Stimulated activated CD8-positive, alpha-beta memory T cell treated with anti-CD3 and anti-CD28 coated beads, Interleukin-15, amount 100 ng/mL, for 24 hours (primary cell): ENCODE results near the gene CCDC159.
"Not testable (repeated sequence)": the region's sequence is repeated elsewhere in the genome, so short reads cannot be mapped to it uniquely, and the experiment has no call there.

Experiments
- DNase-seq: peaks from one replicate; pipeline ENCODE4 v3.0.0-alpha.2; 2020; ENCODE audit warnings: low read depth

CCDC159 gene, protein sequence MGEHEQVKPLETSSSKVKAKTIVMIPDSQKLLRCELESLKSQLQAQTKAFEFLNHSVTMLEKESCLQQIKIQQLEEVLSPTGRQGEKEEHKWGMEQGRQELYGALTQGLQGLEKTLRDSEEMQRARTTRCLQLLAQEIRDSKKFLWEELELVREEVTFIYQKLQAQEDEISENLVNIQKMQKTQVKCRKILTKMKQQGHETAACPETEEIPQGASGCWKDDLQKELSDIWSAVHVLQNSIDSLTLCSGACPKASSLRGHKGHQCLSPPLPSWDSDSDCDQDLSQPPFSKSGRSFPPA

DNA sequence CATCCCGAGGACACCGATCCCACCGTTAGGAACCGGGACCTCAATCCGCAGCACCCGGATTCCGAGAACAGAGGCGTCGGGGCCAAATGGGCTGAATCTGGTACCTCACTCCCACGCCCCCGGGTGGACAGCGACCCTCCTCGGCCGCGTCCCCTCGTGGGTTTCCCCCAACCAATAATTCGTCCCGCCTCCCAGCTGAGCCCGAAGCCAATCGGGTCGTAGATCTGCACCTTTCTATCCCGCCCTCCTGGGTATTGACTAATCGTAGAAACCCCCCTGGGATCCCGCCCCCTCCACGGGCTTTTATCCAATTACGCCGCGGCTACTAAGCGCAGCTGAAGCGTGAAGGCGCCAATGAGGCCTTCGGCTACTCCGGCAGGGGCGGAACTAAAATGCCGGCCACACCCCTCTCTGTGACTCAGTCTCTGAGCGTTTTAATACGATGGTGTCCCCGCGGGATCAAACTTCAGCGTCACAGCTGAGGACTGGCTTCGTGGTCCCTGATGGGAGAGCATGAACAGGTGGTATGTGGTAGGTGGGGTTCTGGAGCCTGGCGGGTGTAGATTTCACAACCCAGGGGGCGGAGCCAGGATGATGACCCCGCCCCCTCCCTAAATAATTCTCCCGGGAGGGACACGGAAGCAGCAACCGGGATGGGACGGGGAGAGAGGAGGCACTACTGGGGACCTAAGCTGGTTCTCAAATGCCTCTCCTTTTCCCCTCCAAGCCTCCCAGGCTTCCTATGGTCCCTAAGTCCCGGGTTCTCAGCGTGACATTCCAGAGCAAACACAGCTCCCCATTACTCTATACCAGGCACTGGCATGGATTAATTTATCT, at the start of gene CCDC159, which contains the start of gene TMEM205:
CCDC159 (plus strand) TSS at position 416 of the 837 bp plus-strand sequence; CDS start at position 504, 88 bp downstream.
TMEM205 (minus strand) TSS at position 165 of the 837 bp plus-strand sequence. CDS start 649 bp downstream, outside the sequence.
- DNase-seq, result peak; percentile 90

DNA sequence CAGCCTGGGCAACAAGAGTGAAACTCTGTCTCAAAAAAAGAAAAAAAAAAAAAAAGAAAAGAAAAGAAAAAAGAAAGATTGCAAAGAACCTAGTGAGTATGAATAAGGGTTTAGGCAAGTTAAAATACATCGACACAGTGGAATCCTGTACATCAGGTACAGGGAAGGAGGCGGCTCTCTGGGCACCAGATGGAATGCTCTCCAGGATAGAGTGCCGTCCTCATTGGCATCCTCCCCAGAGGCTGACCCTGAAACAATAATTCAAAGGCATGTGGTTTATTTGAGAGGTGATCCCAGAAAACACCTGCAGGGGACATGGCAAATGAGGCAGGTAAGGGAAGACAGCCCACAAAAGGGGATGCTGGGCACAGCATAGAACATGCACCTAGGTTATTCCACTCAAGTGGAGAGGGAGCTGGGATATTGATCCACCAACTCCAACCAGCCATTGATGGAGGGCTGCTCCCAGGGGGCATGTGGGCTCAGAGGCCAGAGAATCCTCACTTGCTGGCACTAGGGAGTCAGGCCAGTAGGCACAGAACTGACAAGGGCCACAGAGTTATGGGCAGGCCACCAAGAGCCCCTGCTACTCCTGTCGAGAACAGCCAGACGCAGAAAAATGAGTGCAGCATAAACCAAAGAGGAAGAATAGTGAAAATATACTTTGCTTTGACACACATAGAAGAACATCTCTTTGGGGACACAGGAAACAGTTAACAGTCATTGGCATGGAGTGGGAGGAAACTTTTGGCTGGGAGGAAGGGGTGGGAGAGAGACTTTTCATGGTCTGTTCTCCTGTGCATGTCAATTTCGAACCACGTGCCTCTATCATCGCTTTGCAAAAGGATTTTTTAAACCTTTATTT, 46.1 kb upstream of the CCDC159 start:
- DNase-seq, result no peak

DNA sequence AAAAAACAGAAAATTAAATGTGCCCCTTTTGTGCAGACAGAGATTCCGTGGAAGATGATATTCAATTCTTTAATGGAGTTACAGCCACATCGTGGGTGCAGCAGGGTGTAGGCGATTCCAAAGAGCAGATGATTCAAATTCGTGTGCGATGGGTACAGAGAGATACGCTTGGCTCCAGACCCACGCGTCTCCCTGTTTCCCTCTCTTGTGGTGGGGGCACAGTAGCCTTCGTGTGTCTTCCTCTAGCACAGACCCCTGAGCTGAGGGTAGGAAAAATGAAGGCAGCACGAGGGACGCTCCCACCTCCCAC, 45.6 kb upstream of the CCDC159 start:
- no peak for DNase-seq

DNA sequence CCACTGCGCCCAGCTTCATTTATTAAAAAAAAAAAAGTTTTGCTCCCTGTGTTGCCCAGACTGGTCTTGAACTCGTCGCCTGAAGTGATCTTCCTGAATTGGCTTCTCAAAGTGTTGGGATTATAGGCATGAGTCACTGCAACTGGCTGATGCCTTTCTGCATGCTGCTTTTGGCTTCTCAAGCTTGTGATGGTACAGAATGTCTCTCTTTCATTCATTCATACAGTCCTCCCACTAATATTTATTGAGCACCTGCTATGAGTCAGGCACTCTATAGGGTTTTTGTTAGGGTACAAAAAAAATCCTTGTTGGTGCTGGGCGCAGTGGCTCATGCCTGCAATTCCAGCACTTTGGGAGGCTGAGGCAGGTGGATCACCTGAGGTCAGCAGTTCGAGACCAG, 41.4 kb upstream of the CCDC159 start:
- DNase-seq, result no peak

DNA sequence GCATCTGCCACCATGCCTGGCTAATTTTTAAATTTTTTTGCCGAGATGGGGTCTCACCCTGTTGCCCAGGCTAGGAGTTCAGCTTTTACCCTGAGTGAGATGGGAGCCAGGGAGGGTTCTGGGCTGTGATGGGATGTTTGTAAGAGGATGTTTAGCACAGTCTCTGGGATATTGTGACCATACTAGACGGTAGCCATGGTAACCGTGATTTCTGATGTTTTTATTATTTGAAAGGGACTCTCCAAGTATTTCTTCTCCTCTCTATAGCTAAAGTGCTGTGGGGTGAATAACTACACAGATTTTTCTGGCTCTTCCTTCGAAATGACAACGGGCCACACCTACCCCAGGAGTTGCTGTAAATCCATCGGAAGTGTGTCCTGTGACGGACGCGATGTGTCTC, 40.0 kb upstream of the CCDC159 start:
- no peak for DNase-seq

DNA sequence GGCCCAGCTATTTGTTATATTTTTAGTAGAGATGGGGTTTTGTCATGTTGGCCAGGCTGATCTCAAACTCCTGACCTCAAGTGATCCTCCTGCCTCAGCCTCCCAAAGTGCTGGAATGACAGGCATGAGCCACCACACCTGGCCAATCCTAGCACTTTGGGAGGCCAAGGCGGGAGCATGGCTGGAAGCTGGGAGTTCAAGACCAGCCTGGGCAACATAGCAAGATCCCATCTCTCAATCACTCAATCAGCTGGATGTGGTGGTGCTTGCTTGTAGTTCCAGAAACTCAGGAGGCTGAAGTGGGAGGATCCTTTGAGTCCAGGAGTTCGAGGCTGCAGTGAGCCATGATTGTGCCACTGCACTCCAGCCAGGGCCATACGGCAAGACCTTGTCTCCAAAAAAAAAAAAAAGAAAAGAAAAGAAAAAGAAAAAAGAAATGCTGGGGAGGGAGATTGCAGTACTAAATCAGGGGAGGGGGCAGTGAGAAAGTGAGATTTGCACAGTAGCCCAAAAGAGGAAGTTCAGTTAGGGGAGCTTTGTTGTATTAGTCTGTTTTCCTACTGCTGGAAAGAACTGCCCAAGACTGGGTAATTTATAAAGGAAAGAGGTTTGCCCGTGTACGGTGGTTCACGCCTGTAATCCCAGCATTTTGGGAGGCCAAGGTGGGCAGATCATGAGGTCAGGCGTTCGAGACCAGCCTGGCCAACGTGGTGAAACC, 25.9 kb upstream of the CCDC159 start:
- DNase-seq, result not testable (repeated sequence)

DNA sequence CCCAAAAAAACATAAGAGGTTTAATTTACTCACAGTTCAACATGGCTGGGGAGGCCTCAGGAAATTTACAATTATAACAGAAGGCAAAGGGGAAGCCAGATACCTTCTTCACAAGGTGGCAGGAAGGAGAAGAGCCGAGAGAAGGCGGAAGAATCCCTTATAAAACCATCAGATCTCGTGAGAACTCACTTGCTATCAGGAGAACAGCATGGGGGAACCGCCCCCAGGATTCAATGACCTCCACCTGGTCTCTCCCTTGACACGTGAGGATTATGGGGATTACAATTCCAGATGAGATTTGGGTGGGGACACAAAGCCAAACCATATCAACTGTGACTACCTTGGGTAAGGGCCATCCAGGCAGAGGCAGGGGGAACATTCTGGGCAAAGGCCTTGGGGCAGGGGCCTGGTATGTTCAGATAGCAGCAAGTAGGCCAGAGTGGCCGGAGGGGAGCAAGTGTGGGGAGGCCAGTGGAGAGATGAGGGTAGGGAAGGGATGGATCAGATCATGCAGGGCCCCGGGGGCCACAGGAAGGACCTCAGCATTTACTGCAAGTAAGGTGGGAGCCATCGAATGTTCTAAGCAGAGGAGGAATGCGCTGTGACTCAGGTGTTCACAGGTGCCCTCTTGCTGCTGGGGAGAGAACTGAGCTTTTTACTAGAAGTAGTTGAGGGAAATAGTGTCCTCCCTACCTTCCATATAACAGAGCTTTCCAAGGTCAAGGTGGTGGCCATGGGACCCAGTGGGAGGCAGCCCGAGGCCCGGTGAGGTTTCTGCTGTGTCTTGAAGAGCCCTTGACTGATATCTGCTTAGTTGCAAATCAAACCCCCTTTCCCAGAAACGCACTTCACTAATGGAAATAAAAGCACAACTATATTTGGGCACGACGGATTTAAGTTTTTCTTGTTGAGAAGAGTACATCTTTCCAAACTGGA, 24.9 kb upstream of the CCDC159 start:
- no peak for DNase-seq

DNA sequence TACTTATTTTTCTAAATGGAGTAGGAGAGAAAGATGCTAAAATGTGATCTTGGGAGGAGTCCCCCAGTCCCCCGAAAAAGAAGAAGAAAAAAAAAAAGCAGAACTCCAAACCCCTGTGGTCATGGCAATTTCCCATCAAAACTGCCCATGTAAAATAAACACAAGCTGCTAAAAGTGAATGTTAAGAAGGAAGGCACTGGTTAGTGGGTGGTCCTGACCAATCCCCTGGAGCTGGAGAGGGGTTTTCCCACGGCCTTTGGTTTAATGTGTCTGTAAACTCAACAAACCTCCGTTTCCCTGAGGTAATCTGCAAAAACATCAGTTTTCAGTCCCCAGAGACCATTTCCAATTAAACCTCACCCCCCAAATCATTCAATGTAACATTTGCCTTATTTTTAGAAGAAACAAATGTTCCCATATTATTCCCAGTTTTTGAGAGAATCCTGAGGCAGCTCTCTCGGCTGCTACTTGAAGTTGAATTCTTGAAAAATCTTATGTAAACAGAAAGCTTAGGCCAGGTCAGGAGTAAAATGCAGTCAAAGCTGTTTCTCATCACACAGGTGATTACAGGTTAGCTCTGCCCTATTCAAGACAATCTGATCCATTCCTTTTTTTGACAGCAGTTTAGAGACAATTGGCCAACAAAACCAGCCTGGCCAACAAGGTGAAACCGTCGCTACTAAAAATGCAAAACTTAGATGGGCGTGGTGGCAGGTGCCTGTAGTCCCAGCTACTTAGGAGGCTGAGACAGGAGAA, 23.9 kb upstream of the CCDC159 start:
- no peak for DNase-seq

DNA sequence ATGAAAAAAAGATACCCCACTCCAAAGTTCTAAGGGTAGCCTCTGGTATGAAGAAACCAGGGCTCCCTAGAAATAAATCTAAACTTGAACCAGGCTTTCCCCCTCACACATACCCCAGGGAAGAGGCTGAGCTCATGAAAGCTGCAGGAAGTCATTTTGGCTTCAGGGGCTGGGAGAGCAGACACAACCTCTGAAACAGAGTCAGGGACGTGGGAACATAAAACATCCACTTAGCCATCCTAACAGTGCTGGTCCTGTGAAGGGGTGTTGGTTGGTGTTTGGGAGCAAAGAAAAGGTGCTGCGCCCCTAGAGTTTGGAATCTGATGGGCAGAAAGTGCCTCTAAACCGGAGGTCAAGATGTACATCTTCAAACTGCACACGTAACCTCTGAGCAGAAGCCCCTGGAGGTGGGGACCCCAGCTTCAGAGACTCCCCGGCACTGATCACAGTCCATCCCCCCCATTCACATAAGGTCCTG, 22.7 kb upstream of the CCDC159 start:
- no peak for DNase-seq

DNA sequence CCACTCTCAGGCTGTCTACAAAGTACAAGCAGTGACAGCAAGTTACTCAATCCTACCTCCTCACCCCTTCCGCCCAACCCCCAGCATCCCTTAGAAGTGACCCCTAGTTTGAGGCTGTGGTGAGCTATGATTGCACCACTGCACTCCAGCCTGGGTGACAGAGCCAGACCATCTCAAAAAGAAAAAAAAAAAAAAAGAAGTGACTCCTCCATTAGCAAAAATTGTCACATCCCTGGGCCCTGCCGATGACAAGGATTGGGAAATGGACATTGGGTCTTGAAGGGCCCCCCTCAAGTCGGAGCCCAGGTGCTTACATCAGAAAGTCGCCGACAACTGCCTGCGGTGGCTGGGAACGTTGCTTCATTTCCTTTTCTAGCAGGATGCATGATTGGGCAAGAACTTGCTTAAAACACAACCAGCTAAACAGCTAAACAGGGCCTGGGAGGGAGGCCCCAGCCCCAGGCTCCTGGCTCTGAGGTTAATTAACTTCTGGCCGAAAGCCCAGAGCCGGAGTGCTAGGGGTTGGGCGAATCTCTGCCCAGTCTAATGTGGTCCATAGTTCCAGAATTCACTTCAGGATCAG, 22.1 kb upstream of the CCDC159 start:
- DNase-seq, result no peak

DNA sequence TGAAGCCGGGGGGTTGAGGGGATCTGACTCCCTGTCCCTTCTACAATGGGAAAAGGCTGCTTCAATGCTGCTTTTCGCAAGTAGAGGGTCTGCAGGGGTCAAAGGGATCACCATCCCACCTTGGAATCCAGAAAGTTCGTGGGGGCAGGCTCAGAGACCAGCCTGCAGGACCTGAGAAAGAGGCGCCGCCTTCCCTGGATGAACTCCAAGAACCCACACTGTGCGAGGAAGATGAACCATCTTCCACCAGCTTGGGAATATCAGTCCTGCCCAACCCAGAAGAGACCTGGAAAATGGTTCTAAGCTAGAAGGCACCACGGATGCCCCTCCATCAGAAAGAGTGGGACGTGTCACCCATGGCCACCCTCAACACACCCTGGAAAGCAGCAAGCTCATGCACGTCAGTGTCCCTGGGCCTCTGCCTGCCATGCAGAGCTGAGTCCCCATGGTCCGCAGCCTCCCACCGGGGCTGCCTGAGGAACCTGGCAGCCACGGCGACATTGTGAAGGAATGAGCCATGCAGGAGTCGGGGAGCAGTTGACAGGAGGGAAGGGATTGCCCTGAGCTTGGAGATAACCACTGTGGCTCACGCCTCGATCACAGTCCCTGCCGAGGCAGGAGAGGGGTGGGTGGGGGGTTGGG, 21.4 kb upstream of the CCDC159 start:
- DNase-seq, result no peak

DNA sequence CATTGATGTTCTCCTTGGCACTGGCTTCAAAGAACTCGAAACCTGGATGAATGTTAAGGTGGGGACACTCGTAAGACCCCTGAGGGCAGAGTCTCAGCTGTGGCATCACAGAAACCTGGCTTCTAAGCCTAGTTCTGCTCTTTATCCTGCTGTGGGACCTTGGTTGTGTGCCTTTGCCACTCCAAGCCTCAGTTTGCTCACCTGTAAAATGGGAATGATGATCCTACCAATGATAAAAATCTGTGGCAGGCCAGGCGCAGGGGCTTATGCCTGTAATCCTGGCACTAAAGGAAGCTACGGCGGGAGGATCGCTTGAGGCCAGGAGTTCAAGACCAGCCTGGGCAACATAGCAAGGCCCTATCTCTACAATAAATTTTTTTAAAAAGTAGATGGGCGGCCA, 20.8 kb upstream of the CCDC159 start:
- DNase-seq, result no peak

DNA sequence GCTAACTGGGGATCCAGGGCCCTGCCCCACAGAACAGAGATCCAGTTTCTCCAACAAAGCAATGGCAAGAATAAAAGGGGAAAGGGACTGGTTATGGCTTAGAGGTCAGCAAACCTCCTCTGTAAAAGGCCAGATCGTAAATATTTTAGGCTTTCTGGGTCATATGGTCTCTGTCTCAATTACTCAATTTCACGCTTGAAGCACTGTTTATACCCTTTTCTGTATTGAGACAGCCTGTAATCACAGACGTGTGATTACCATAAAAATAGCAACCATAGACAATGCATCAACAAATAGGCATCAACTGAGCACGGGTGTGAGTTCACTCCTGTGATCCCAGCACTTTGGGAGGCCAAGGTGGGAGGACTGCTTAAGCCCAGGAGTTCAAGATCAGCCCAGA, 16.2 kb upstream of the CCDC159 start:
- DNase-seq, result no peak

DNA sequence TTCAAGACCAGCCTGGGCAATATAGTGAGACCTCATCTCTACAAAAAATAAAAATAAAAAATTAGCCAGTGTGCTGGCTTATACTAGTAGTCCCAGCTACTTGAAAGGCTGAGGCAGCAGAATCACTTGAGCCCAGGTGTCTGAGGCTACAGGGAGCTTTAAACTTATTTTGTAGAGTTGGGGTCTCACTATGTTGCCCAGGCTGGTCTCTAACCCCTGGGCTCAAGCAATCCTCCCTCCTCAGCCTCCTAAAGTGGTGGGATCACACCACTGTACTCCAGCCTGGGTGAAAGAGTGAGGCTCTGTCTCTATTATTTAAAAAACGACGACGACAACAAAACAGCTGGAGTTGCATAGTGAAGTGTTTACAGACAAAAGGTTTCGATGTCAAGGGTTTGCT, 14.8 kb upstream of the CCDC159 start:
- no peak for DNase-seq

DNA sequence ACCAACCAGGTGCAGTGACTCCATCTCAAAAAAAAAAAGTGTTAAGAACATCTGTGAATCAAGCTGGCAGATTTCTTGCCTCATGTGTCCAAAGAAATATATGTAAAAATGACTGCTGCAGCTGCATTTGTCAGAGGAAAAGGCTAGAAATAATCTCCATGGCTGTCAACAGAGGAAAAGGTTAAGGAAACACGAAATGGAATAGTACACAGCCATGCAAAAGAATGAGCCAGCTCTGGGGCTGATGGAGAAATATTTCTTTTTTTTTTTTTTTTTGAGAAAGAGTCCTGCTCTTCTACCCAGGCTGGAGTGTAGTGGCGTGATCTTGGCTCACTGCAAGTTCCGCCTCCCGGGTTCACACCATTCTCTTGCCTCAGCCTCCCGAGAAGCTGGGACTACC, 13.5 kb upstream of the CCDC159 start:
- DNase-seq, result no peak

DNA sequence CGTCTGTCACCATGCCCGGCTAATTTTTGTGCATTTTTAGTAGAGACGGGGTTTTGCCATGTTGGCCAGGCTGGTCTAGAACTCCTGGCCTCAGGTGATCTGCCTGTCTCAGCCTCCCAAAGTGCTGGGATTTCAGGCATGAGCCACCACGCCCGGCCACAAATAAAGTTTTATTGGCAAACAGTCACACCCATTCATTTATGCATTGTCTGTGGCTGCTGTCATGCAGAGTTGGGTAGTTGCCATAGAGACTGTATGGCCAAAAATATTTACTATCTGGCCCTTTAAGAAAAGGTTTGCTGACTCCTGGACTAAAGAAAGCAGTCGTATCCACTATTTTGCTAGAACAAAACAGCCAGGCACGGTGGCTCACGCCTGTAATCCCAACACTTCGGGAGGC, 12.5 kb upstream of the CCDC159 start:
- DNase-seq, result not testable (repeated sequence)

DNA sequence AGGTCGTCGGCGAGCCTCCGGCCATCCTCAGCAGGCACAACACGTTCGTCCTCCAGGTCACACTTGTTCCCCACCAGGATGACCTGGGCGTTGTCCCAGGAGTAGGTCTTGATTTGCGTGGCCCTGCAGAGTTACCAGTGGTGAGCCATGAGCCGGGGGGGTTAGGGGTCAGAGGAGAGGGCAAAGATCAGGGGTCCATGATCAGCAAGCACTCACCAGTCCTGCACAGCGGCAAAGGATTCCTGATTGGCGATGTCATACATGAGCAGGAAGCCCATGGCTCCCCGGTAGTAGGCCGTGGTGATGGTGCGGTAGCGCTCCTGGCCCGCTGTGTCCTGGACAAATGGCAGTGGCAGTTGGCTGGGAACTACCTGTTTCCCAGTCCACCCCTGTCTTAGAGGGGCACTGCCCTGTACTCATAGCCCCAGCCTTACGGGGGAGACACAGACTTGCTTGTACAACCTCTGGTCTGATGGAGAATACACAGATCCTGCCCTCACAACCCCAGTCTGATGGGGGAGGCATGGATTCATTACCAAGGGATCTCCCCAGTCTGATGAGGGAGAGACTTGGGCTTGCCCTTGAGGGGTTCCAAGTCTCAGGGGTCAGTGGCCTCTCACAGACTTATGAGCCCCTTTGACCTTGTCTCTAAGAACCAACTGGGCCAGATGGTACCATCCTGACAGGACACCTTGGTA, 10.7 kb upstream of the CCDC159 start:
- no peak for DNase-seq

DNA sequence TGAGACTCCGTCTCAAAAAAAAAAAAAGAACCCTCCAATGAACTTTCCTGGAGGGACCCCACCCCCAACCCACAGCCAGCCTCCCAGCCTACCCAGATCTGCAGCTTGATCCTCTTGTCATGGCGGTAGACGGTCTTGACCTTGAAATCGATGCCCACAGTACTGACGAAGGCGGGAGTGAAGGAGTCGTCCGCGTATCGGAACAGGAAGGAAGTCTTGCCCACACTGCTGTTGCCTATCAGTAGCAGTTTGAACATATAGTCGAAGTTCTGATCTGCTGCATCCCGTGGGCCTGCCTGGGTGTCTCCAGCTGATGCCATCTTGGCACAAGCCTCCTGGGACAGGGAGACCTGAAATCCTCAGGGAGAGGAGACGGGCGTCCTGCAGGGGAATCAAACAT, 9.2 kb upstream of the CCDC159 start:
- no peak for DNase-seq
